Measurements from ENCODE around the gene SSBP3. TPM values are rescaled to one million over a fixed set of nuclear protein-coding genes. Genes with fewer than 3 reads are reported as not detected.

Gene SSBP3
- polyA plus RNA-seq, 4 donors, result 110 to 130 (median 123) TPM

- no peak for DNase-seq (ENCODE audit: low read depth in 4 of 4, low spot score in 2 of 4)
Observed at GRCh38 chr1:54335011-54335754, 71.0 kb downstream of the SSBP3 start.

DNA sequence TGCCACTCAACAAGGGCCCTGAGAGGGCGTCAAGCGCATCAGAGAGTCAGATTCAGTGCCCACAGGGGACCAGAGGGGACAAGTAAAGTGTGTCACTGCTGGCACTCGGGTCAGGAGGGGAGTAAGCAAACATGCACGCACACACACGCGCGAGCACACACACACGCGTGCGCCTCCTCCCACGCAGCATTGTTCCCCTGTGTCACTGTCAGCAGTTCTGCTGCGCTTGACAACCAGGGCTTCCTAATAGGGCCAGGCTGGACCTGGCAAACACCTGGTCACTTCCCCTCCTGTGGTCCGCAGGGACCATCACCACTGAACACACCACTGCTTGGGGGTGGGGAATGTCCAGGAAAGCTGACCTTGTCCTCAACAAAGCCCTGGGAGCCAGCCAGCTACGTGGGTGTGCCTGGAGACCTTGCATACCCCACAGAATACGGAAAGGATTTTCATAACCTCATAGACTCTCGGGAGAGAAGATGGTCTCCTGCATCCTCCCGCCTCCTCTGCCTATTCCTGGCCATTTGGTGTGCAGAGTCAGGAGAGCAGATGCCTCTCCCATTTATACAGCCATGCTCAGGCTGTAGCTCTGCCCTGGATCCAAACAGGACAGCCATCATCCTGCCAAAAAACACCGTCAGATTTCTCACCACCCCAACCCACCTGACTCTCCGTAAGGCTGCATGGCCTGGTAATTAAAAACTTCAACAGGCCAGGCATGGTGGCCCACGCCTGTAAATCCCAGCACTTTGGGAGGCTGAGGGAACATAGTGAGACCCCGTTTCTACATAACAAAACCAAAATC is 73.2 kb downstream of the SSBP3 start:
- DNase-seq (ENCODE audit: low read depth in 4 of 4, low spot score in 2 of 4), result no peak

GRCh38 chr1:54331843-54332463 is 74.2 kb downstream of the SSBP3 start:
- DNase-seq (ENCODE audit: low read depth in 4 of 4, low spot score in 2 of 4), result no peak

DNA sequence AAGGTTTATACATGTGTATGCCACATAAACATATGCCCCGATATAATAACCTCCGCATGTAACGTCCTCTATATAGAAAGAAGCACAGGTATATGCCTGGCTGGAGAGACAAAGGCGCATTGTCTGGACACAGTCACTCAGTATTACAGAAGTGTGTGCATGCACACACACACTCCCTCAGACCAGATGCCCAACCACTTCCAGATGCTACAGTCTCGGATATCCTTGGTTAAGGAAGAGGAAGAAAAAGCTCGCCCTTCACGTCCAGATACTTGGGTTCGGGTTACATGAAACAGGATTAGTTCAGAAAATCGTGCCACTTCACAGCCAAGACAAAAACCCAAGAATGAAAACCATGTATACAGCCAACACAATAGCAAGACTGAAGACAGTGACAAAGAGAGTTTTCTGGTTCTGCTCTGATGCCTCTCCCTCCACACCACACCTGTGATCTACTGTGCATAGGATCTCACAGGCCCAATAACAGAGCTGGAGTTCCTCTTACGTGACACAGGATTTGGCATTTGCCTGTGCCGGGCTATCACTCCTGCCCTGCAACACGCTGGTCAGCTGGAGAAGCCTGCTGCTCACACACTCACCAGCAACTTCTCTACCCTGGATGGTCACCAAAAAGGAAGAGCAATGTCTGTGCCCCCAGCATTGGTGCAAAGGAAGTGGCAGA is 75.0 kb downstream of the SSBP3 start:
- DNase-seq (ENCODE audit: low read depth in 4 of 4, low spot score in 2 of 4), result no peak

- no peak for DNase-seq (ENCODE audit: low read depth in 4 of 4, low spot score in 2 of 4)
Observed at GRCh38 chr1:54329312-54330003, 76.7 kb downstream of the SSBP3 start.

DNA sequence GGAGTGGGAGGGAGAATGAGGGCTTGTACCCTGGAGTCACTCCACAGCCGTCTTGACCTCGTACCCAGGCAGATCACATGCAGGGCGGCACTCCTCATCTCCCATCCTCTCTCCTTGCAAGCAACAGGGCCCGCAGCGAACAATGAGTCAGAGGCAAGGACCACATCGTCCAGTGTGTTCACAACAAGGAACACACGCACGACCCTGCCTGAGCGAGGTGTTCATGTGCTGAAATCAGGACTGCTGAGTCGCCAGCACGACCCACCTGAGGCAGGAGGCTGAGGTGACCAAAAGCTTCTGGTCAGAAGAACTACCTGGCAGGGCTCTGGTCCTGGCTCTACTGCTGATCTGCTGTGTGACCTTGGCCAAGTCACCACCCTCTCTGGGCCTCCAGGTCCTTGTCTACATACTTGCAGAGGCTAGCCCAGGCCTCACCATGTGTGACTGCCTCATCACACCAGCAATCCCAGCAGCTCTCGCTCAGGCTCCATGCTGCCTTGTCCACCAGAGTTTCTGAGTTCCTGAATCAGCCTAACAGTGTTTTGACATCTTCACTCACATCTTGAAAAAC is 78.0 kb downstream of the SSBP3 start:
- DNase-seq (ENCODE audit: low read depth in 4 of 4, low spot score in 2 of 4), result no peak

DNA sequence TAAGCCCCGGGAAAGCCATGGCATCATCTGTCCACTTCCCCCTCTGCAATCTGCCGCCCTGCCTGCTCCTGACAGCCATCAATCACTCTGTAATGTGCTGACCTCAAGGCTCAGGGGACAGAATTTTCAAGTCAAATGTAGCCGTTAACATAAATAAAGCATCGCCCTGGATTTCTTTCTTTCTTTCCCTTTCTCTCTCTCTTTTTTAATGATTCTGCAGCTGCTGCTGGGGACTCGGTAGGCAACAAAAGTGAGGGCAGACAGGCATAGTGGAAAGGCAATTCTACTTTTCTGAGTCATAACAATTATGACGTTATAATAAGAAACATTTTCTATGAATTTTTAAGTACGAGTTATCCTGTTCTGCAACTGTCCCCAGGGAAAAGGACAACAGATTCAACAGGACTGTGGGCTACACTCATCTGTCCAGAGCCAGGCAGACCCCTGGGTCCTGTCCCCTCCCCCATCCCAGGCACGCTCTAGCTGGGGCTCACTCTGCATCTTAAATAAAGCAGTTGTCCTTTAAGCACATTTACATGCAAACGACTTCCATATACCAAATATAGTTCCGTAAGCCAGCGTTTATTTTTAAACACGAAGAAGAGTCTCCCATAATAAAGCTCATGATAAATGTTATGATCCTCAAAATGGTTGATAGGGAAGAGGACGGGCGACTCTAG is 78.7 kb downstream of the SSBP3 start:
- DNase-seq (ENCODE audit: low read depth in 4 of 4, low spot score in 2 of 4), result no peak

DNA sequence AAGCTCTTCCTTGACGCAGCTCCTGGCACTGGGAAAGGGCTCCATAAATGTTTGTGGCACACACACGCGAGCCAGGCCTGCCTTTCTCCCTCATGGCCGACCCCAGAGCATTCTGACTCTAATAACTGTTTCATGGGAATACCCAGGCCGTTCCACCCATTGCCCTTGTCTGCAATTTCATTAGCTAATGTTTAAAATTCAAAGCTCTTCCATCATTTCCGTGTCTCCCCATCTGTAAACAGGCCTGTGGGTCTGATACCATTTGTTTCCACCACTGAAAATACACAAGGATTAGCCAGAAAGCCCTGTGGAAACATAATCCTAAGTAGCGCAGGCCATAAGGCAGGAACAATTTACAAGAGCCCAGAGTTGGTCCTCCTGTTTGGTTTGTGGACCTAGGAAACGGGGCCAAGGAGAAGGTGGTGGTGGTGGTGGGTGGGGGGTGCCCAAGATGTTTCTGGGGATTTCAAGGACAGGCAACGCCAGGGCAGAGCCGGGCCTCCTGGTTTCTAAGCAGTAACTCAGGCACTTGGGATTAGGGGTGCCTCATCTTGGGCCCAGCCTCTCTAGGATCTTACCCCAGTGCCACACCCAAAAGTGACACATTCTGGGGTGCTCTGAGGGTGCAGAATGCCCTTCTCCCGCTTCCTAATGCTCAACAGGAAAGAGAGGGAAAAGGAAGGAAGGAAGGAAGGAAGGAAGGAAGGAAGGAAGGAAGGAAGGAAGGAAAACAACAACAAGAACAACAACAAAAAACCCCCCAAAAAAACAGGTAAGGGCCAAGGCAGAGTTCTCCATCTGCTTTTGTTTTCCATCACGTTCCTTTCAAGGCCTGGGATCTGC is 79.4 kb downstream of the SSBP3 start:
- no peak for DNase-seq (ENCODE audit: low read depth in 4 of 4, low spot score in 2 of 4)

DNA sequence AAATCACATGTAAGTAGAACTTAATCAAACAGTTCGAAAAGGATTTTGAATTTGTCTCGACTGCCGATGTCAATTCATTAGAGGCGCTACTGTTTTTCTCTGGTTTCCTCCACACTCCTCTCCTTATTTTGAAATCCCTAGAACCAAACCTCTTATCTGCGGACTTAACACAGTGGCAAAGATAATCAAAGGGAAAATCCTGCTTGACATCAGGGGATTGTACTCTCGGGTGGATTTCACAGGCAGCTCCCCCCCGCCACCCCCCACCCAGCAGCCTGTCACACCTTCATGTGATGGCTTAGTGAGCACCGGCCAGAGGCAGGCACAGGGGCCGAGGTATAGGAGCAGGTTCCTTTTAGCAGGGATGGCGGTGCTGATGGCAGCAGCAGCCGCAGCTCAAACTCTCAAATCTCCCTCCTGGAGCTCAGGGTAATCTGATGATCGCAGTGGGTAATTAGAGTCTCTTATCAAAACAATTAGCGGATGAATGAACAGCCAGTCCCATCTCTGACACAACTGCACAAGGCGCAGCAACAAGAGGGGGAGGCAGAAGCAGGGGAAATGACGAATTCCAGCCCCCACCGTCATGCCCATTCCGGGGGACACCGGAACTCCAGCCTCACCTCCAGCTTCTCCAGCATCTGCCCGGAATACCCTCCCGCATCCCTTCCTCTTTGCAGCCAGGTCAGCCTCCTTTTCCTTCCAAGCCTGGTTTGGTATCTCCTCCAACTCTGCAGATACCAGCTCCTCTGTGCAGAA is 80.3 kb downstream of the SSBP3 start:
- no peak for DNase-seq (ENCODE audit: low read depth in 4 of 4, low spot score in 2 of 4)

DNA sequence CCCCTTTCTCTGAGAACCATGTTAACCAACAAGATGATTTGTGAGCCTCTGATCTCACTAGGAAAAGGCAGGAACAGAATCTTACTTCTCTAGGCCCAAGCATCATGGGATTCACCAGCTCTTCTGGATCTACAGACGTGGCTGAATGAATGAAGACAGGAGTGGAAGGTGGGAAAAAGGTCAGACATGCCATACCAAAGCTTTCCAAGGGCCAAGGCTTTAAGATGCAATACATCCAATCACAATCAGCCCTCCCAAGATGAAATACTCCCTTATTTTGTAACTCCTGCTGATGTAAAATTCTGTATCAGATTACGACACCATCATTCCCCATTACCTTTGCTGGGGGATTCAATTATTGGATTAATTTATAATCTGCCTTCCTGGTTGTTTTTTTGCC is 80.9 kb downstream of the SSBP3 start:
- no peak for DNase-seq (ENCODE audit: low read depth in 4 of 4, low spot score in 2 of 4)

GRCh38 chr1:54324251-54325140 is 81.7 kb downstream of the SSBP3 start:
- DNase-seq (ENCODE audit: low read depth in 4 of 4, low spot score in 2 of 4), result peak in 2 of 4 donors; percentile 52 to 69

- DNase-seq (ENCODE audit: low read depth in 4 of 4, low spot score in 2 of 4), result no peak
Observed at GRCh38 chr1:54323921-54324250, 82.3 kb downstream of the SSBP3 start.

DNA sequence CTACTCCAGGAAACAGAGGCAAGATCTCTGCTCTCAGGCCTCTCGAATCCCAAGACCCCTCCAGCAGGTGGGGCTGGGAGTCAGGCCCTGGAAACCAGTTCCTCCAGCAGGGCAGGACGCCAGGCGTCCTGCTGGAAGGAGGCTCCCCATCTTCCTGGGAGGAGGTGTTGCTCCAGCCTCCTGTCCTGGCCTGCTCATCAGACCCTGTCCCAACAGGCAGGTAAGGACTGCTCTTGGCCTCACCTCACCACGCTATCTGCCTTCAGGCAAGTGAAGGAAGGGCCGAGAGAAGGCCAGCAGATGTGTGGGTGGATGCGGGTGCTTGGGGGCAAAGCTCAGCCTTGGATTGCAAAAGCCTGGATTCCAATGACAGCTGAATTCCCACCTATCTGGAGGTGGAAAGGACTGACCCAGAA is 82.9 kb downstream of the SSBP3 start:
- no peak for DNase-seq (ENCODE audit: low read depth in 4 of 4, low spot score in 2 of 4)

DNA sequence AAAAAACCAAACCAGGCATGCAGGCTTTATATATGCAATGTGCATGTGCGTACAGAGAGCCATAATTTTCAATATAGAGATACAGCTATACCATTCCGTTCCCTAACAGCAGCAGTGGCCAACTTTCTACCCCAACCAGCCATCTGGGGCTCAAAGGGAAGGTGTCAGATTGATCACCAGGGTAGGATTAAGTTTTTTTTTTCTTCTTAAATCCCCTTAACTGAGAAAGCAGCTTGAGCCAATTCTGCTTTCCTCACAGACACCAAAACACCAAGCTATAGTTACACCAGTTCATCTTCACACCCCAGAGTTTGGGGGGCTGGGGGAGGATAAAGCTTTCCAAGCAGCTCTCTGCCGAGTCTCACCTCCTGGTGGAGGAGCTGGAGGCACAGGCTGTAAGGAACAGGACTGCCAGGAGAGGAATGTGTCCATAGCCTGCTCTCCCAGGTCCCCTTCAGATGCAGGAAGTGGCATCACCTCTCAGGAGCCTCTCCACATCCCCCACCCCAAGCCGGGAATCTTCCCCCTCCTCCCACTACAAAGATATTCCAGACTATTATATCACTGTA is 87.9 kb downstream of the SSBP3 start:
- DNase-seq (ENCODE audit: low read depth in 4 of 4, low spot score in 2 of 4), result no peak

GRCh38 chr1:54317084-54317483 is 89.1 kb downstream of the SSBP3 start:
- DNase-seq (ENCODE audit: low read depth in 4 of 4, low spot score in 2 of 4), result no peak

- no peak for DNase-seq (ENCODE audit: low read depth in 4 of 4, low spot score in 2 of 4)
Observed at GRCh38 chr1:54315099-54315498, 91.1 kb downstream of the SSBP3 start.

DNA sequence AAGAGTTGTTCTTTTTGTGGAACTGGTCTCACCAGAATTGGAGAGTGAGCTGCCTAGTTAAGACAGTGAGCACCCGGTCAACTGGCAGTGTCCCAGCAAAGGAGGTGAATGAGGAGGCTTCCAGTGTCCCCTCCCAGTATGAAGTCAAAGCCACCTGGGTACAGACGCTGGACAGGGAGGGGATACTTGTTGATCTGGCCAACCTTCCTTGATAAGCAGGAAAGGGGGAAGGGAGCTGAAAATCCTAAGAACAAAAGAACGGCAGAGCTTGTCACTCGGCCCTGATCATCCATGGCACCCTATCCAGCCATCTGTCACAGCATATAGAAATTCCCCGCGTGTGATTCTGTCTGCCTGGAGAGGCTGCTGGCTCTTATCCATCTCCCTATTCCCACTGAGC is 91.5 kb downstream of the SSBP3 start:
- no peak for DNase-seq (ENCODE audit: low read depth in 4 of 4, low spot score in 2 of 4)

Measured in left renal cortex interstitium (tissue), 4 donors.